Measurements from ENCODE around the gene E2F6.
A peak's percentile ranks its signal among the peaks of the same experiment; 100 is the strongest.

Gene E2F6

DNA sequence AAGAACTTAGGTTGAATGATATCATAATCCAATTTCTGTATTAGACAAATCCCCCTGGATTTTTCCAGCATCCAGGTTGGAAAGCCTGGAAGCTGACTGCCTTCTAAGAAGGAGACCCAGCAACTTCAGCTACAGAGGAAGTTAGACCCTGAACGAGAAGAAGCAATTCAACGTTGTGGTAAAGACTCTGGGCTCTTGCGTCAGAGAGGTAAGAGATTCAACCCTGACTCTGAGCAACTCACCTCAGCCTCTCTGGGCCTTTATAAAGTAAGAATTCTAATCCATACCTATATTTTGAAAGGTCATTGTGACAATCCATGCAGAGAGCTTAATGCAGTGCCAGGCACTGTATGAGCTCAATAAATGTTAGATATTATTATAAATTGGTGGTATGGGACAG lies 9.7 kb downstream of the E2F6 start:
- no peak for DNase-seq (ENCODE audit: low read depth in 2 of 2)

DNA sequence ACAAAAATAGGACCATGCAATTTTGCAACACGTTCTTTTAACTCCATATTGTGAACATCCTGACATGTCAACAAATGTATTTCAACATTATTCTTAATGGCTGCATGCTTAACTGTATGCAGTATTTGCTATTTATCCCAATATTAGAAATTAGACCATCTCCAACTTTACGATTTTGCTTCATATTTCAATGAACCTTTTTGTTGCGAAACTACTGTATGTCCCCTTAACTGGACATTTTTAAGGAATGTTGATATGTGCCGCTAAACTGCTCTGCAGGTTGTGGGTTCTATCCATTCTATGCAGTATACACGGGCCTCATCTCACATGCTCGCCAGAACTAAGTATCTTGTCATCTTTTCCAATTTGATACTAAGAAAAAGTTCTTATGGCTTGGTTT lies 11.1 kb downstream of the E2F6 start:
- no peak for DNase-seq (ENCODE audit: low read depth in 2 of 2)

GRCh38 chr2:11450791-11451190 lies 15.2 kb downstream of the E2F6 start:
- DNase-seq (ENCODE audit: low read depth in 2 of 2): no peak

- peak in 1 of 2 donors; percentile 3 for DNase-seq (ENCODE audit: low read depth in 2 of 2)
These were observed 19.2 kb downstream of the E2F6 start for GRCh38 chr2:11446733-11447248.

DNA sequence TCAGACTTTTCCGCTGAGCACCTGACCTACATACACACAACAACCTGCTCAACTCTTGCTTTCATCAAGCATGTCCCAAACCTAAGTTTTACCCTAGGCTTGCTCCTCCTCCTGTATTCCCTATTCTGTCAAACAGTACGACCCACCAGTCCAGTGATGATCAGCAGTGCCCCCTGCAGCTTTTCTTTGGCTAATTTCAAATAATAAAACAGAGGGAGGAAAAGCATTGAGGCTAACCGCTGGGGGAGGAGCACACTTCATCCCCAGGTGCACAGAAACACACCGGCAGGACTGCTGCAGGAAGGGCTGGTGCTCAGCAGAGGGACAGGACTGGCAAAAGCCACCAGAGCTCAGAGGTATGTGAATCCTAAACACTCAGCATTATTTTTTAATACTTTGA lies 21.2 kb downstream of the E2F6 start:
- DNase-seq (ENCODE audit: low read depth in 2 of 2): no peak

DNA sequence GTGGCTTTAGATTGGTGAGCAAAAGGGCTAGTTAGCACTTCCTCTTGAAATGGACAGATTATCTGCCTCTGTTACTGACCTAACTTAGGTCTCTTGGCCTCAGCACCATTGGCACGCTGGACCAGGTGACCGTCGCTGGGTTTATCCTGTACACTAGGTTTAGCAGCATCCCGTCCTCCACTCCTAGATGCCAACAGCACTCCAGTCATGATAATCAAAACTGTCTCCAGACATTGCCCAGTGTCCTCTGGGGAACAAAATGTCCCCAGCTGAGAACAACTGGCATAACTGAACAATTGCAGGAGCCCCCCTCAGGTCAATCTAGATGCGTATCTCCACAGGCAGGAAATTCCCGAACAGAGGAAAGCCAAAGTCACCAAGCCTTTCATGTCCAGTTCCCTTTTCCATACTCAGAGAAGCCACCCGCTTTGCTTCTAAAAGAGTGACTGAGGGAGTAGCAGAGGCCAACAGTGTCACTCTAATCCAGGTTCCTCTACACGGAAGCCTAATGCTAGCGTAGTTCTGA lies 27.3 kb downstream of the E2F6 start:
- no peak for DNase-seq (ENCODE audit: low read depth in 2 of 2)

- DNase-seq (ENCODE audit: low read depth in 2 of 2): no peak
These were observed 28.4 kb downstream of the E2F6 start for GRCh38 chr2:11437602-11438001.

- no peak for DNase-seq (ENCODE audit: low read depth in 2 of 2)
These were observed 30.9 kb downstream of the E2F6 start for GRCh38 chr2:11435036-11435435.

GRCh38 chr2:11434443-11434842 lies 31.5 kb downstream of the E2F6 start:
- DNase-seq (ENCODE audit: low read depth in 2 of 2): no peak

- no peak for DNase-seq (ENCODE audit: low read depth in 2 of 2)
These were observed 32.1 kb downstream of the E2F6 start for GRCh38 chr2:11433822-11434221.

DNA sequence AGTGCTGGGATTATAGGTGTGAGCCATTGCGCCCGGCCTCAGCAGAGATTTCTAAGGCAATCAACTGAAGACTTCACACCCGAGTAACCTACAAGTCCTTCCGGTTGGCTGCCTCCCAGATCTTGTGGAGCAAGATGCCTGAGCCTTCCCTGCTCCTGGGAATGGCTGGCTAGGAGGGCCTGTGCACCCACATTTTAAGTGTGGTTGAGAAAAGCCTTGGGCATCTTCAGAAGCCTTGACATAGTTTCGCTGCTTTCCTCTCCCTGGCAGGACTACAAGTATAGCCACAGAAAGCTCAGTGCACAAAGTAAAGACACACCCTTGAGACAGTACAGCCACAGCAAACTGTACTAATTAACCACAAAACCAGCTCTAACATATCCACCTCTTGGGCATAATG lies 35.2 kb downstream of the E2F6 start:
- no peak for DNase-seq (ENCODE audit: low read depth in 2 of 2)

DNA sequence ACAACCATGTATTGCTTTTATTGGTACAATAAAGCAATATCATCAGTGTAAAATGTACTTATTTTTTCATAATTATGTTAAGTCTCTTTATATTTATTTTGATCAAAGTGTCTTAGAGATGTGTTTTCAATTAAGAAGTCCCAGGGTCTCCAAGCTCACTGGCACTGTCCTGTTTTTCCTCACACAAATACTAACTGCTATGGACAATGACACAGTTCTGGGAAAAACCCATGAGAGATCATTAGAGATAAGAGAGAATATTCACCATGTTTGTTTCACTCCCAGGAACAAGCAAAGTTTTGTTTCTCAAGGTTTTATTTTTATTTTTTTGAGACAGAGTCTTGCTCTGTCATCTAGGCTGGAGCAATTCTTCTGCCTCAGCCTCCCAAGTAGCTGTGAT lies 38.7 kb downstream of the E2F6 start:
- DNase-seq (ENCODE audit: low read depth in 2 of 2): no peak

GRCh38 chr2:11422901-11423435 lies 43.0 kb downstream of the E2F6 start:
- no peak for DNase-seq (ENCODE audit: low read depth in 2 of 2)

- DNase-seq (ENCODE audit: low read depth in 2 of 2): no peak
These were observed 43.5 kb downstream of the E2F6 start for GRCh38 chr2:11422491-11422865.

- no peak for DNase-seq (ENCODE audit: low read depth in 2 of 2)
These were observed 44.0 kb downstream of the E2F6 start for GRCh38 chr2:11421863-11422490.

- DNase-seq (ENCODE audit: low read depth in 2 of 2): no peak
These were observed 45.3 kb downstream of the E2F6 start for GRCh38 chr2:11420671-11421070.

DNA sequence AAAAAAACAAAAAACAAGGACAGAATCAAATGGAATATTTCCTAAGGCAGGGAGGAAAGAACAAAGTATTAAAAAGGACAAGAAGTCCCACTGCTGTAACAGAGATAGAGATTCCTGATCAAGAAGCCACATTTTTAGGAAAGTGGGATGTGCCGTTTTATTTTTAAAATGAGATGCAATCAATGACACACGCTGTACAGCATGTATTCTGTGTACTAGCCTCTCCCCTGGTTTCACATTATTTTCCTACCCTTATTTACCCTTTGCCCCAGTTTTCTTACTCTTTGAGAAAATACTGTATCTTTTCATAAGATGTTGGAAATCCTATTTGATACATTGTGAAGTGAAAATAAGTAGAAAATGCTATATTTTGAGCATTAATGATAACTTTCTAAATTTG lies 45.8 kb downstream of the E2F6 start:
- DNase-seq (ENCODE audit: low read depth in 2 of 2): no peak

DNA sequence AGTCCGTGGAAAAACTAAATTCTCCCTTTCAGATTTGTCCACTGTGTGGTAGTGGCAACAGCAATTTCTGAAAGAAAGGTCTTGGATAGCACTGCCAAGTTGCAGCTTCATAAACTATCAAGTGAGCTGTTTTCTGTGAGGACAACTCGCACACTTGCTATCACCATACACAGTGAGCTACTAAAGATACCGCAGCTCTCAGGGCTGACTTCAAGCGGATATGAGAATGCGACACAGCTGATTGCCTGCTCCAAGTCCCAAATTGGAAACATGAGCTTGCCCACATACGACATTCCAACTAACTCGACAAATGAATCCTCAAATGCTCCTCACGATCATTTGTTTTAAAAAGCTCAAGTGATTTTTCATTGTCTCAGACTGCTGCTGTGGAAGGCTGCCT lies 46.2 kb downstream of the E2F6 start:
- no peak for DNase-seq (ENCODE audit: low read depth in 2 of 2)

DNA sequence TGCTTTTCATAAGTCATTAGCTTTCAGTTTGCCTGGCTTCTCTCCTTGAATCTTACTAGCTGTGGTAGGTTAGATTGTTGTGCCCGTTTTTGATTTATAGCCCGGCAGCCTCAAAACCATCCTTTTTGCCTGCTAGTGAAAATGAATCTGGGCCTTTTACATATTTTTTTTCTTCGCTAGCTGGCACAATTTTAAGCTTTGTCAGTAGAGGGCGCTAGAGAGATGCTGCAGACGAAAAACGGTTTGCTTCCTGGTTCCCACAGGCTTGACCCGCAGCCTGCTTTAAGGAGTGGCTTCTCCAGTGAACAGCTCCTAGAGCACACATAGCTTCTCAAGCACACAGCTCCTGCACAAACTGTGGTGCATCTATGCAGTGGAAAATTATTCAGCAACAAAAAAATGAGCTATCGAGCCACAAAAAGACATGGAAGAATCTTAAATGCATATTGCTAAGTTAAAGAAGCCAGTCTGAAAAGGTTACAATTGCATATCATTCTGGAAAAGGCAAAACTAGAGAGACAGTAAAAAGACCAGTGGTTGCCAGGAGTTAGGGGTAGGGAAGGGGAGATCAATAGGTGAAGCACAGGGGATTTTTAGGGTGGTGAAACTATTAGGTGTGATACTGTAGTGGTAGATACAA lies 47.9 kb downstream of the E2F6 start:
- no peak for DNase-seq (ENCODE audit: low read depth in 2 of 2)

- DNase-seq (ENCODE audit: low read depth in 2 of 2): no peak
These were observed 49.0 kb downstream of the E2F6 start for GRCh38 chr2:11416931-11417330.

DNA sequence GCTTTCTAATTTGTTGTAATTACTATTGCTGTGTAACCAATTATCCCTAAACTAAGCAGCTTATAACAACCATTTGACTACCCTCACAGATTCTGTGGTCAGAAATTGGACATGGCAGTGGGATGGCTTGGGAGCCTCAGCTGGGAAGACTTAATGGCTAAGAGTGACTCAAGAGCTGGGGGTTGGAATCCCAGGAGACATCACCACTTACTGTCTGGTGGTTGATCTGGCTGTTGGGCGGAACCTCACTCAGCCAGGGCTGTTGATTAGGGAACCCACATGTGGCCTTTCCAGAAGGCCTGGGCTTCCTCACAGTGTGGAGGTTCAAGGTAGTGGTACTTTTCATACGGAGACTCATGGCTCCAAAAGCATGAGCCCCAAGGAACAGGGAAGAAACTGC lies 49.8 kb downstream of the E2F6 start:
- DNase-seq (ENCODE audit: low read depth in 2 of 2): no peak

- DNase-seq (ENCODE audit: low read depth in 2 of 2): no peak
These were observed 51.4 kb downstream of the E2F6 start for GRCh38 chr2:11414372-11415124.

GRCh38 chr2:11412449-11412810 lies 53.5 kb downstream of the E2F6 start:
- no peak for DNase-seq (ENCODE audit: low read depth in 2 of 2)
